CD4-positive, alpha-beta T cell (primary cell): ENCODE data around the gene TLCD3B. TPM values are rescaled to one million over a fixed set of nuclear protein-coding genes. Genes with fewer than 3 reads are reported as not detected.

Source experiments
- ATAC-seq: fragments of 200-7000 bp; cut with Tn5 transposase; one replicate; pipeline ENCODE4 v1.10.0; 2022; ENCODE audit warnings: mild to moderate bottlenecking; ENCODE audit not compliant: poor library complexity
- CTCF ChIA-PET: fragments of 350-600 bp; sonication (Branson Sonifier 250); formaldehyde crosslinking; loops from one replicate; lab custom pipeline; 2021; ENCODE audit warnings: antibody characterized with exemption, inconsistent platforms; lab: Charles Lee
- POLR2A ChIA-PET: fragments of 350-600 bp; sonication (Branson Sonifier 250); formaldehyde crosslinking; loops from one replicate; lab custom pipeline; 2021; ENCODE audit warnings: antibody characterized with exemption, inconsistent platforms; lab: Charles Lee
- DNase-seq, 14 experiments: peaks; one replicate each; pipeline ENCODE4 v3.0.0-alpha.2; 2013 to 2020; ENCODE audit warnings: mixed read lengths in 2 of 14
- H3K27ac ChIP-seq, 2 donors: one replicate each; pipeline versions ENCODE4 v1.5.1 to v1.7.0; 2013; ENCODE audit warnings: low read length in 2 of 2, low read depth in 1 of 2, mild to moderate bottlenecking in 1 of 2
- H3K27me3 ChIP-seq, 2 experiments: 1 replicate in 1 of 2; 2 replicates in 1 of 2; pipeline versions ENCODE4 v1.6.1 to v1.7.0; 2013; ENCODE audit warnings: low read length in 2 of 2, control low read depth in 1 of 2, mild to moderate bottlenecking in 1 of 2, moderate library complexity in 1 of 2; ENCODE audit not compliant: insufficient read depth in 2 of 2, control insufficient read depth in 1 of 2
- H3K36me3 ChIP-seq: one replicate; pipeline ENCODE4 v1.6.1; 2013; ENCODE audit warnings: low read length, control low read depth; ENCODE audit not compliant: insufficient read depth
- H3K4me1 ChIP-seq: one replicate; pipeline ENCODE4 v1.6.1; 2013; ENCODE audit warnings: low read length, control low read depth; ENCODE audit not compliant: insufficient read depth
- H3K4me3 ChIP-seq: one replicate; pipeline ENCODE4 v1.5.1; 2013; ENCODE audit warnings: mild to moderate bottlenecking, low read length, moderate library complexity
- H3K9me3 ChIP-seq, 2 experiments: 1 replicate in 1 of 2; 2 replicates in 1 of 2; pipeline versions ENCODE4 v1.6.1 to v1.7.0; 2013; ENCODE audit warnings: low read length in 2 of 2, mild to moderate bottlenecking in 2 of 2, control low read depth in 1 of 2, moderate library complexity in 1 of 2; ENCODE audit not compliant: control insufficient read depth in 1 of 2, insufficient read depth in 1 of 2
- H3K27ac Mint-ChIP-seq: one replicate; pipeline ENCODE4 v1.8.0; 2020; ENCODE audit warnings: mixed read lengths
- H3K27me3 Mint-ChIP-seq: one replicate; pipeline ENCODE4 v1.8.0; 2021; ENCODE audit warnings: mixed read lengths
- H3K36me3 Mint-ChIP-seq: one replicate; pipeline ENCODE4 v1.8.0; 2021; ENCODE audit warnings: low read depth, mixed read lengths
- H3K4me1 Mint-ChIP-seq: one replicate; pipeline ENCODE4 v1.8.0; 2021; ENCODE audit warnings: low read depth, mixed read lengths
- H3K4me3 Mint-ChIP-seq: one replicate; pipeline ENCODE4 v1.8.0; 2020; ENCODE audit warnings: mild to moderate bottlenecking, mixed read lengths
- H3K9me3 Mint-ChIP-seq: one replicate; pipeline ENCODE4 v1.8.0; 2020; ENCODE audit warnings: mixed read lengths
- CTCF ChIP-seq: fragments of 200-600 bp; IDR thresholded peaks from one replicate; pipeline ENCODE4 v1.8.0; 2022; ENCODE audit warnings: antibody characterized with exemption, mild to moderate bottlenecking
- intact Hi-C, 2 experiments: fragments of 100-400 bp; cut with DNase I in 1 of 2; cut with micrococcal nuclease in 1 of 2; formaldehyde crosslinking; loops; one replicate each; pipeline versions ENCODE4 v1.15.1 to v1.9.0; 2023 to 2025; cut with DNase I, micrococcal nuclease
- total RNA-seq, 174 experiments: library from RNA in 2 of 174; stranded (reverse) in 2 of 174; gene quantifications; one replicate each; pipeline ENCODE4 v1.2.3 and lab custom pipeline; 2021 to 2026

The TLCD3B gene
- total RNA-seq, 2 experiments from 2014 or later: not detected

GRCh38 chr16:29983420-29984136 lies 47.5 kb downstream of the TLCD3B start:
- CTCF ChIA-PET: no interaction called here
- POLR2A ChIA-PET: interaction anchor here (0.7 kb wide), 1 partner anchor 13 kb away, joined by 3 read pairs; no protein-coding TSS in a partner anchor
- ATAC-seq: no peak
- Histone ChIP-seq H3K27me3 (no peaks in the 10 kb centered on the region), H3K27ac (no peak overlapping the region), H3K4me3 (no peak overlapping the region), H3K36me3 (peaks cover 91% of the 10 kb centered on the region), H3K9me3 (no peaks in the 10 kb centered on the region), H3K4me1 (no peaks in the 10 kb centered on the region)
- H3K36me3 Mint-ChIP-seq: peaks cover 91% of the 10 kb centered on the region
- no peaks in the 10 kb centered on the region for H3K9me3 Mint-ChIP-seq
- intact Hi-C loops: no loop called here
- no peak overlapping the region for H3K4me3 Mint-ChIP-seq
- no peak for TF ChIP-seq CTCF
- H3K4me1 Mint-ChIP-seq: no peaks in the 10 kb centered on the region
- no peak overlapping the region for H3K27ac Mint-ChIP-seq
- DNase-seq: no peak
- H3K27me3 Mint-ChIP-seq: no peaks in the 10 kb centered on the region

GRCh38 chr16:29982560-29983419 lies 48.3 kb downstream of the TLCD3B start:
- Histone ChIP-seq H3K36me3 (peaks cover 94% of the 10 kb centered on the region), H3K27me3 (no peaks in the 10 kb centered on the region), H3K9me3 (no peaks in the 10 kb centered on the region), H3K4me1 (no peaks in the 10 kb centered on the region), H3K4me3 (no peak overlapping the region), H3K27ac (no peak overlapping the region)
- H3K4me1 Mint-ChIP-seq: peaks cover under 1% of the 10 kb centered on the region
- H3K27ac Mint-ChIP-seq: no peak overlapping the region
- DNase-seq: no peak
- H3K4me3 Mint-ChIP-seq: no peak overlapping the region
- ChIA-PET CTCF (no interaction called here), POLR2A (interaction anchor here (0.7 kb wide), 1 partner anchor 14 kb away, joined by 3 read pairs; no protein-coding TSS in a partner anchor)
- no peak for TF ChIP-seq CTCF
- H3K9me3 Mint-ChIP-seq: no peaks in the 10 kb centered on the region
- no peak for ATAC-seq
- peaks cover 91% of the 10 kb centered on the region for H3K36me3 Mint-ChIP-seq
- intact Hi-C loops: no loop called here
- H3K27me3 Mint-ChIP-seq: no peaks in the 10 kb centered on the region

- Histone ChIP-seq H3K4me1 (peaks cover 33% of the 10 kb centered on the region), H3K4me3 (no peak overlapping the region), H3K27ac (no peak overlapping the region), H3K27me3 (no peaks in the 10 kb centered on the region), H3K36me3 (peaks cover 59% of the 10 kb centered on the region), H3K9me3 (no peaks in the 10 kb centered on the region)
- no peak for ATAC-seq
- H3K4me3 Mint-ChIP-seq: no peak overlapping the region
- H3K9me3 Mint-ChIP-seq: no peaks in the 10 kb centered on the region
- DNase-seq: no peak
- TF ChIP-seq CTCF: no peak
- H3K27ac Mint-ChIP-seq: no peak overlapping the region
- POLR2A ChIA-PET: interaction anchor here (1.9 kb wide), 1 partner anchor 17 kb away, joined by 9 read pairs; the partner anchor contains the start of gene TMEM219
- H3K4me1 Mint-ChIP-seq: peaks cover 41% of the 10 kb centered on the region
- H3K27me3 Mint-ChIP-seq: no peaks in the 10 kb centered on the region
- peaks cover 73% of the 10 kb centered on the region for H3K36me3 Mint-ChIP-seq
- CTCF ChIA-PET: no interaction called here
- intact Hi-C loops: loop anchor here in 1 of 2 experiments (5.0 kb wide), 1 partner anchor 56 kb away; no protein-coding TSS in a partner anchor
Measured at GRCh38 chr16:29978564-29979270, 52.4 kb downstream of the TLCD3B start.
